HEK293 (cell line): ENCODE data around the gene TIAM2.
A peak's percentile ranks its signal among the peaks of the same experiment; 100 is the strongest.

ENCODE experiments used
- ELK4 ChIP-seq: IDR thresholded peaks from 2 replicates; pipeline ENCODE4 v1.6.1; 2011; ENCODE audit warnings: mild to moderate bottlenecking, low read depth, low read length, borderline replicate concordance
- GLI4 ChIP-seq: fragments of 450-650 bp; formaldehyde crosslinking; IDR thresholded peaks from 2 replicates; pipeline ENCODE4 v1.5.1; 2016; ENCODE audit warnings: missing biosample characterization, missing genetic modification characterization
- MZF1 ChIP-seq: fragments of 450-650 bp; formaldehyde crosslinking; IDR thresholded peaks from 2 replicates; pipeline ENCODE4 v1.5.1; 2017; ENCODE audit warnings: missing biosample characterization, missing genetic modification characterization, borderline replicate concordance
- PRDM6 ChIP-seq: fragments of 450-650 bp; formaldehyde crosslinking; IDR thresholded peaks from 2 replicates; pipeline ENCODE4 v1.5.1; 2017; ENCODE audit warnings: missing biosample characterization, missing genetic modification characterization
- SCRT1 ChIP-seq: fragments of 450-650 bp; formaldehyde crosslinking; IDR thresholded peaks from 2 replicates; pipeline ENCODE4 v1.5.1; 2016; ENCODE audit warnings: missing biosample characterization, missing genetic modification characterization, borderline replicate concordance
- SETDB1 ChIP-seq: IDR thresholded peaks from one replicate; pipeline ENCODE4 v1.6.1; 2017; ENCODE audit warnings: mild to moderate bottlenecking, low read length, moderate library complexity, mixed read lengths; ENCODE audit not compliant: insufficient read length
- SP3 ChIP-seq: fragments of 450-650 bp; formaldehyde crosslinking; IDR thresholded peaks from 2 replicates; pipeline ENCODE4 v1.5.1; 2016; ENCODE audit warnings: missing biosample characterization, missing genetic modification characterization
- TCF7L2 ChIP-seq: IDR thresholded peaks from 2 replicates; pipeline ENCODE4 v1.6.1; 2011; ENCODE audit warnings: low read depth, mild to moderate bottlenecking, inconsistent platforms, low read length, moderate library complexity, borderline replicate concordance
- YY2 ChIP-seq: fragments of 450-650 bp; formaldehyde crosslinking; IDR thresholded peaks from 2 replicates; pipeline ENCODE4 v1.5.1; 2016; ENCODE audit warnings: missing biosample characterization, missing genetic modification characterization
- ZBTB17 ChIP-seq: fragments of 450-650 bp; formaldehyde crosslinking; IDR thresholded peaks from 2 replicates; pipeline ENCODE4 v1.5.1; 2016; ENCODE audit warnings: missing biosample characterization, missing genetic modification characterization
- ZBTB44 ChIP-seq: fragments of 450-650 bp; IDR thresholded peaks from 2 replicates; pipeline ENCODE4 v1.5.1; 2018; ENCODE audit warnings: missing biosample characterization, mild to moderate bottlenecking, missing genetic modification characterization
- ZBTB6 ChIP-seq: fragments of 450-650 bp; formaldehyde crosslinking; IDR thresholded peaks from 2 replicates; pipeline ENCODE4 v1.5.1; 2017; ENCODE audit warnings: missing biosample characterization, missing genetic modification characterization
- ZNF140 ChIP-seq: fragments of 450-650 bp; formaldehyde crosslinking; IDR thresholded peaks from 2 replicates; pipeline ENCODE4 v1.5.1; 2016; ENCODE audit warnings: missing biosample characterization, missing genetic modification characterization
- ZNF169 ChIP-seq: fragments of 450-650 bp; formaldehyde crosslinking; IDR thresholded peaks from 2 replicates; pipeline ENCODE4 v1.5.1; 2016; ENCODE audit warnings: missing biosample characterization, missing genetic modification characterization
- ZNF19 ChIP-seq: fragments of 450-650 bp; formaldehyde crosslinking; IDR thresholded peaks from 2 replicates; pipeline ENCODE4; 2016; ENCODE audit warnings: missing biosample characterization, missing genetic modification characterization, low read depth
- ZNF221 ChIP-seq: fragments of 450-650 bp; formaldehyde crosslinking; IDR thresholded peaks from 2 replicates; pipeline ENCODE4 v1.5.1; 2017; ENCODE audit warnings: missing biosample characterization, missing genetic modification characterization, borderline replicate concordance
- ZNF23 ChIP-seq: fragments of 450-650 bp; formaldehyde crosslinking; IDR thresholded peaks from 2 replicates; pipeline ENCODE4 v1.5.1; 2016; ENCODE audit warnings: missing biosample characterization, missing genetic modification characterization, borderline replicate concordance
- ZNF239 ChIP-seq: fragments of 450-650 bp; formaldehyde crosslinking; IDR thresholded peaks from 2 replicates; pipeline ENCODE4 v1.5.1; 2016; ENCODE audit warnings: missing biosample characterization, missing genetic modification characterization
- ZNF266 ChIP-seq: fragments of 450-650 bp; formaldehyde crosslinking; IDR thresholded peaks from 2 replicates; pipeline ENCODE4 v1.5.1; 2016; ENCODE audit warnings: missing biosample characterization, missing genetic modification characterization, low read depth
- ZNF292 ChIP-seq: fragments of 450-650 bp; formaldehyde crosslinking; IDR thresholded peaks from 2 replicates; pipeline ENCODE4 v1.5.1; 2016; ENCODE audit warnings: low read depth, missing biosample characterization, missing genetic modification characterization, borderline replicate concordance
- ZNF311 ChIP-seq: fragments of 450-650 bp; formaldehyde crosslinking; IDR thresholded peaks from 2 replicates; pipeline ENCODE4 v1.5.1; 2017; ENCODE audit warnings: missing biosample characterization, missing genetic modification characterization, borderline replicate concordance
- ZNF391 ChIP-seq: fragments of 450-650 bp; formaldehyde crosslinking; IDR thresholded peaks from 2 replicates; pipeline ENCODE4 v1.5.1; 2016; ENCODE audit warnings: low read depth, missing biosample characterization, missing genetic modification characterization, borderline replicate concordance
- ZNF416 ChIP-seq: fragments of 450-650 bp; formaldehyde crosslinking; IDR thresholded peaks from 2 replicates; pipeline ENCODE4 v1.5.1; 2016; ENCODE audit warnings: missing biosample characterization, missing genetic modification characterization
- ZNF544 ChIP-seq: fragments of 450-650 bp; formaldehyde crosslinking; IDR thresholded peaks from 2 replicates; pipeline ENCODE4 v1.5.0; 2017; ENCODE audit warnings: missing biosample characterization, missing genetic modification characterization
- ZNF560 ChIP-seq: fragments of 450-650 bp; formaldehyde crosslinking; IDR thresholded peaks from 2 replicates; pipeline ENCODE4 v1.5.1; 2017; ENCODE audit warnings: missing biosample characterization, missing genetic modification characterization, borderline replicate concordance
- ZNF561 ChIP-seq: fragments of 450-650 bp; IDR thresholded peaks from 2 replicates; pipeline ENCODE4 v1.5.1; 2018; ENCODE audit warnings: missing biosample characterization, missing genetic modification characterization, borderline replicate concordance
- ZNF621 ChIP-seq: fragments of 450-650 bp; formaldehyde crosslinking; IDR thresholded peaks from 2 replicates; pipeline ENCODE4 v1.5.1; 2017; ENCODE audit warnings: missing biosample characterization, missing genetic modification characterization
- ZNF785 ChIP-seq: fragments of 450-650 bp; formaldehyde crosslinking; IDR thresholded peaks from 2 replicates; pipeline ENCODE4 v1.5.1; 2016; ENCODE audit warnings: missing biosample characterization, missing genetic modification characterization
- ZNF830 ChIP-seq: fragments of 450-650 bp; IDR thresholded peaks from 2 replicates; pipeline ENCODE4 v1.5.0; 2018; ENCODE audit warnings: missing biosample characterization, missing genetic modification characterization, low read depth, mild to moderate bottlenecking, moderate library complexity
- TF ChIP-seq, protein P1 (sequence below): fragments of 450-650 bp; formaldehyde crosslinking; IDR thresholded peaks from 2 replicates; pipeline ENCODE4 v1.5.1; 2016; ENCODE audit warnings: missing biosample characterization, missing genetic modification characterization, low read depth
- TF ChIP-seq, protein P2 (sequence below): fragments of 450-650 bp; formaldehyde crosslinking; IDR thresholded peaks from 2 replicates; pipeline ENCODE4 v1.5.1; 2016; ENCODE audit warnings: missing biosample characterization, missing genetic modification characterization
- TF ChIP-seq, protein P3 (sequence below): fragments of 450-650 bp; formaldehyde crosslinking; IDR thresholded peaks from 2 replicates; pipeline ENCODE4 v1.5.1; 2016; ENCODE audit warnings: missing biosample characterization, missing genetic modification characterization

The TIAM2 gene

DNA sequence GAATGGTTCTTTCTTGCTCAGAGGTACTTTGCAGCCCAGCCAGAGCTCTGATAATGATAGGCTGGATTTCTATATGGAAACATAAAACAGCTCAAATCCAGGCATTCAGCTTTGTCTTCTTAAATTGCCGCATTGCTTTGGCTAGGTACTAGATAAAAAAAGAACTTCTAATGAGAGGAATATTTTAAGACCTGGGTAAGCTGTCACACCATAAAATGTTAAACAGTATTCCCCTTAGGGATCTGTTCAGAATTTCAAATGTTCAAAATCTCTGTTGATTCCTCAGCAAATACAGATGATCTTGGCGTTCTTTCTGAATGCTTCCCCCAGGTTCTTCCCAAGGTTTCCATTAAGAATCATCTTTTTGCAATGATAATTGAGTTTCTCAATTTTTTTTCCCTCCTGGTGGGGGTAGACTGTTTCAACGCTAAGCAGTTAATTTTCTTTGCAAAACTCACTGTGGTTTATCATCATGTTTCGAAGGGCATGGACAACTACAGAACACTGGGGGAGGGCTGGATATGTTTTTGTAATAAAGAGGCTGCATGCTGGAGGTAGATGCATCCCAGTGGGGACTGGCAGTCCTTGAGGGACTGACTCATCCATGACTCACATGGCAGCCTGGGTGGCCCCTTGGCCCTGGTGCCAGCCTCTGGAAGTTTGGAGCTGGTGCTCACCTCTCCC lies 31.0 kb downstream of the TIAM2 start (continued):
- TF ChIP-seq ZNF830 (tag by site-specific recombination) (no peak), MZF1 (tag by site-specific recombination) (peak; percentile 57; the same call in 1 of the 2 replicates), ZNF621 (tag by site-specific recombination) (no peak), ZNF23 (tag by site-specific recombination) (no peak), ZNF311 (tag by site-specific recombination) (no peak), PRDM6 (tag by site-specific recombination) (peak; percentile 81), ZBTB17 (tag by site-specific recombination) (peak; percentile 52; the same call in 1 of the 2 replicates), ZBTB6 (no peak), ZNF391 (no peak), GLI4 (no peak), YY2 (tag by site-specific recombination) (no peak), ZBTB44 (peak; percentile 87), ZNF292 (tag by site-specific recombination) (no peak), ZNF785 (tag by site-specific recombination) (no peak), ZNF140 (tag by site-specific recombination) (no peak), SETDB1 (no peak), ZNF19 (tag by site-specific recombination) (no peak), ZNF239 (no peak), ZNF416 (tag by site-specific recombination) (no peak), TCF7L2 (no peak), ZNF266 (tag by site-specific recombination) (no peak), ZNF561 (tag by site-specific recombination) (peak; percentile 20; the same call in 1 of the 2 replicates), ZNF544 (tag by site-specific recombination) (no peak), SP3 (tag by site-specific recombination) (no peak; the same call in 1 of the 2 replicates), ELK4 (no peak), ZNF169 (tag by site-specific recombination) (no peak), ZNF221 (tag by site-specific recombination) (no peak), ZNF560 (tag by site-specific recombination) (no peak), SCRT1 (tag by site-specific recombination) (no peak)
- TF ChIP-seq, protein P1, sequence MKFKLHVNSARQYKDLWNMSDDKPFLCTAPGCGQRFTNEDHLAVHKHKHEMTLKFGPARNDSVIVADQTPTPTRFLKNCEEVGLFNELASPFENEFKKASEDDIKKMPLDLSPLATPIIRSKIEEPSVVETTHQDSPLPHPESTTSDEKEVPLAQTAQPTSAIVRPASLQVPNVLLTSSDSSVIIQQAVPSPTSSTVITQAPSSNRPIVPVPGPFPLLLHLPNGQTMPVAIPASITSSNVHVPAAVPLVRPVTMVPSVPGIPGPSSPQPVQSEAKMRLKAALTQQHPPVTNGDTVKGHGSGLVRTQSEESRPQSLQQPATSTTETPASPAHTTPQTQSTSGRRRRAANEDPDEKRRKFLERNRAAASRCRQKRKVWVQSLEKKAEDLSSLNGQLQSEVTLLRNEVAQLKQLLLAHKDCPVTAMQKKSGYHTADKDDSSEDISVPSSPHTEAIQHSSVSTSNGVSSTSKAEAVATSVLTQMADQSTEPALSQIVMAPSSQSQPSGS (tag by site-specific recombination) = no peak
- TF ChIP-seq, protein P2, sequence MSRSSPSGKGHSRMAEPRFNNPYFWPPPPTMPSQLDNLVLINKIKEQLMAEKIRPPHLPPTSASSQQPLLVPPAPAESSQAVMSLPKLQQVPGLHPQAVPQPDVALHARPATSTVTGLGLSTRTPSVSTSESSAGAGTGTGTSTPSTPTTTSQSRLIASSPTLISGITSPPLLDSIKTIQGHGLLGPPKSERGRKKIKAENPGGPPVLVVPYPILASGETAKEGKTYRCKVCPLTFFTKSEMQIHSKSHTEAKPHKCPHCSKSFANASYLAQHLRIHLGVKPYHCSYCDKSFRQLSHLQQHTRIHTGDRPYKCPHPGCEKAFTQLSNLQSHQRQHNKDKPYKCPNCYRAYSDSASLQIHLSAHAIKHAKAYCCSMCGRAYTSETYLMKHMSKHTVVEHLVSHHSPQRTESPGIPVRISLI (tag by site-specific recombination) = peak; percentile 64
- TF ChIP-seq, protein P3, sequence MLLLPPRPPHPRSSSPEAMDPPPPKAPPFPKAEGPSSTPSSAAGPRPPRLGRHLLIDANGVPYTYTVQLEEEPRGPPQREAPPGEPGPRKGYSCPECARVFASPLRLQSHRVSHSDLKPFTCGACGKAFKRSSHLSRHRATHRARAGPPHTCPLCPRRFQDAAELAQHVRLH = no peak
